Measurements from ENCODE around the gene INAFM1. TPM values are rescaled to one million over a fixed set of nuclear protein-coding genes. Genes with fewer than 3 reads are reported as not detected.

Gene INAFM1
- total and polyA plus RNA-seq, 9 of the 15 experiments (the other 6 are each of a cell fraction or from before 2014, with no cell fraction given): 0.71 to 30.9 (median 3.1) TPM

GRCh38 chr19:47226426-47227351, 48.0 kb upstream of the INAFM1 start (continued):
- TF ChIP-seq POLR2G (IDR thresholded peaks at IDR 0.05; ENCODE audit: low read depth, low read length) (peak; percentile 99), ZNF830 (CRISPR knock-in tag; IDR thresholded peaks at IDR 0.05) (0 out of 2 replicates have a peak, but pooled peaks have one; percentile 89), ZNF124 (CRISPR knock-in tag; IDR thresholded peaks at IDR 0.05) (no peak), JUN (IDR thresholded peaks at IDR 0.05; ENCODE audit: borderline replicate concordance, low read depth, low read length) (no peak), JUN (CRISPR knock-in tag; IDR thresholded peaks at IDR 0.05; ENCODE audit: borderline replicate concordance) (no peak), SREBF1 (IDR thresholded peaks at IDR 0.05; ENCODE audit: borderline replicate concordance, low read depth, low read length) (peak; percentile 90), ASH1L (IDR thresholded peaks at IDR 0.05; ENCODE audit: borderline replicate concordance, low read depth, partially characterized antibody) (no peak), SETDB1 (IDR thresholded peaks at IDR 0.05; ENCODE audit: low read length) (no peak), BCOR (IDR thresholded peaks at IDR 0.05) (peak; percentile 97), TEAD2 (tag; IDR thresholded peaks at IDR 0.05) (no peak), TCF15 (CRISPR knock-in tag; IDR thresholded peaks at IDR 0.05) (no peak), RFX1 (IDR thresholded peaks at IDR 0.05) (no peak), TRIM24 (IDR thresholded peaks at IDR 0.05) (no peak; a peak in 1 of 4 replicates), TFAP4 (CRISPR knock-in tag; IDR thresholded peaks at IDR 0.05; ENCODE audit: borderline replicate concordance) (peak; percentile 35; the same call in 1 of the 2 replicates), MBD2 (IDR thresholded peaks at IDR 0.05; ENCODE audit: borderline replicate concordance, low read depth) (no peak; the same call in 1 of the 2 replicates), HNRNPK (IDR thresholded peaks at IDR 0.05; ENCODE audit: low read depth, low read length, poor library complexity, severe bottlenecking) (peak; percentile 99), CBX2 (IDR thresholded peaks at IDR 0.05; ENCODE audit: insufficient read depth, low read length, poor library complexity, severe bottlenecking) (no peak), ELF2 (CRISPR knock-in tag; IDR thresholded peaks at IDR 0.05) (no peak), SIN3A (IDR thresholded peaks at IDR 0.05; ENCODE audit: borderline replicate concordance in 2 of 2, control insufficient read depth in 1 of 2, low read depth in 2 of 2, low read length in 2 of 2) (peak in 1 of 2 experiments; percentile 43; a peak in 2 of 4 replicates), SUPT5H (IDR thresholded peaks at IDR 0.05) (peak; percentile 97), ARHGAP35 (IDR thresholded peaks at IDR 0.05; ENCODE audit: partially characterized antibody) (no peak), ZNF518B (CRISPR knock-in tag; IDR thresholded peaks at IDR 0.05) (no peak), DACH1 (IDR thresholded peaks at IDR 0.05; ENCODE audit: partially characterized antibody) (no peak), HNRNPUL1 (IDR thresholded peaks at IDR 0.05; ENCODE audit: low read length) (no peak)

All from K562 (cell line).